ENCODE results near the gene GLI1. TPM values are rescaled to one million over a fixed set of nuclear protein-coding genes. Genes with fewer than 3 reads are reported as not detected.

GLI1 gene
- total RNA-seq, 1 donor from 2014 or later, result 0.26 TPM

DNA sequence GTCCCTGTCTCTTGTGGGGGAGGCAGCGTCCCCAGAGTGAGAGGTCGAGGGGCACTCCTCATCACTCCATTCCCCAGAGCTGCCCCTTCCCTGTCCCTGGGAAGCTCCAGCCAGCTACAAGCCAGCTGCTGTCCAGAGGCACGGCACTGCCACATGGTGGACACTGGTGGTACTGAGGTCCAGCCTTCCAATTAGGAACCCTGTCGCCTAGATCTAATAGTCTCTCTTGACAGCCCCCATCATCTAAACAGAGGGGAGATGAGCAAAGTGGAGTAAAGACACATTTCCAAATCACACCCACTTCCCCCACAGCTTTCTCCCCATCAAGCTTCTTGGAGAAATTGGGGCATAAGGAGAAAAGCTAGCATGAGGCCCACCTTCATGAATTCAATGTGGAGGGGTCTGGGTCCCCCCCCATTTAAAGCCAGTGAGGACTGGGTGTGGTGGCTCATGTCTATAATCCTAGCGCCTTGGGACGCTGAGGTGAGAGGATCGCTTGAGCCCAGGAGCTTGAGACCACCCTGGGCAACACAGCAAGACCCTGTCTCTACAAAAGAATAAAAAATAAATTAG, 6.6 kb upstream of the GLI1 start:
- DNase-seq (ENCODE audit: low read depth) (peak; percentile 59), FAIRE-seq (no peak)
- TF ChIP-seq, protein P1, sequence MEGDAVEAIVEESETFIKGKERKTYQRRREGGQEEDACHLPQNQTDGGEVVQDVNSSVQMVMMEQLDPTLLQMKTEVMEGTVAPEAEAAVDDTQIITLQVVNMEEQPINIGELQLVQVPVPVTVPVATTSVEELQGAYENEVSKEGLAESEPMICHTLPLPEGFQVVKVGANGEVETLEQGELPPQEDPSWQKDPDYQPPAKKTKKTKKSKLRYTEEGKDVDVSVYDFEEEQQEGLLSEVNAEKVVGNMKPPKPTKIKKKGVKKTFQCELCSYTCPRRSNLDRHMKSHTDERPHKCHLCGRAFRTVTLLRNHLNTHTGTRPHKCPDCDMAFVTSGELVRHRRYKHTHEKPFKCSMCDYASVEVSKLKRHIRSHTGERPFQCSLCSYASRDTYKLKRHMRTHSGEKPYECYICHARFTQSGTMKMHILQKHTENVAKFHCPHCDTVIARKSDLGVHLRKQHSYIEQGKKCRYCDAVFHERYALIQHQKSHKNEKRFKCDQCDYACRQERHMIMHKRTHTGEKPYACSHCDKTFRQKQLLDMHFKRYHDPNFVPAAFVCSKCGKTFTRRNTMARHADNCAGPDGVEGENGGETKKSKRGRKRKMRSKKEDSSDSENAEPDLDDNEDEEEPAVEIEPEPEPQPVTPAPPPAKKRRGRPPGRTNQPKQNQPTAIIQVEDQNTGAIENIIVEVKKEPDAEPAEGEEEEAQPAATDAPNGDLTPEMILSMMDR (IDR thresholded peaks at IDR 0.05; ENCODE audit: insufficient read depth, low read length, severe bottlenecking), result peak; percentile 93
- Histone ChIP-seq H3K27me3 (ENCODE audit: control insufficient read depth, insufficient read depth, low read length) (no peaks in the 10 kb centered on the region), H3K36me3 (ENCODE audit: control insufficient read depth, insufficient read depth, low read length) (no peaks in the 10 kb centered on the region), H3K4me3 (ENCODE audit: low read depth, low read length) (no peak overlapping the region)

DNA sequence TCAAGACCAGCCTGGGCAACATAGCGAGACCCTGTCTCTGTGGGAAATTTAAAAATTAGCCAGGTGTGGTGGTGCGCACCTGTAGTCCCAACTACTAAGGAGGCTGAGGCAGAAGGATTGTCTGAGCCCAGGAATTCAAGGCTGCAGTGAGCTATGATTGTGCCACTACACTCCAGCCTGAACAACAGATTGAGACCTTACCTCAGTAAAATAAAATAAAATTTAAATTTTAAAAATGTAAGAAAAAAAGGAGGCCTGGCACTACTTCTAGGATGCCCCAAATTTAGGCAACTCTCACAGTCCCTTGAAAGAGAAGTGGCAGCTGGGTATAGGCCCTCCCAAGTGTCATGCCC, 5.4 kb upstream of the GLI1 start:
- Histone ChIP-seq H3K27me3 (ENCODE audit: control insufficient read depth, insufficient read depth, low read length) (no peaks in the 10 kb centered on the region), H3K4me3 (ENCODE audit: low read depth, low read length) (no peak overlapping the region), H3K36me3 (ENCODE audit: control insufficient read depth, insufficient read depth, low read length) (no peaks in the 10 kb centered on the region)
- TF ChIP-seq, protein P1 (IDR thresholded peaks at IDR 0.05; ENCODE audit: insufficient read depth, low read length, severe bottlenecking), result no peak
- DNase-seq (ENCODE audit: low read depth), result no peak
- no peak for FAIRE-seq

DNA sequence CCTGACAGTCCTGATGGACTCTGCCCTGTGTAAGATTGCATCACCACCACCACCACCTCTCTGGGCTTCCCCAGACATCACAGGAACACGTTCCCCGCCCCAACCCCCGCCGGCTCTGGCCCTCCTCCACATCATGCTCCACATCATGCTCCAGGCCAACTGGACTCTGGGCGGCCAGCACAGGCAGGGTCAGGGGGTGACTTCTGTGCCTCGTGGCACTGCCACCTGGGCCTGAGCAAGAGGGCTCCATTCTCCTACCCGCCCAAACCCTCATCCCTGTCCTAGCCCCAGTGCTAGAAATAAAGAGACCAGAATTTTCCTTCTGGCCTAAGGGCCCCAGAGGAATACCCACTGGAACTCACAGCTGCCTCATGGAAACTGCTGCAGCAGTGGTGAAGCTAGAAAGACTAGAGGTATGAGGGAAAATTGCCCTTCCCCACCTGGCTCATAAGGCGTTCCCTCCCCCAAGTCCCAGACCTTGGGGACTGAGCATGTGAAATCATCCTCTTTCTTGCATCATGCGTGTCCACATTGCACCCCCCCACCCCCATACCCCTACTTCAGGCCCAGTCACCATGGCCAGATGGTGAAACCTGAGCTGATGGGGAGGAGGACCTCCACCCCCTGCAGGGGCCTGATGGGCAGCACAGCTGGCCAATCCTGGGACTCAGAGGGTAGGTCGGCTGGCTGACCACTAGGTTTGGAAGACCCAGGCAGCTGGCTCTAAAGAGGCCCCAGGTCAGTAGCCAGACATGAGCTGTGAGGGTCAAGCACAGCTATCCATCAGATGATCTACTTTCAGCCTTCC, 4.8 kb upstream of the GLI1 start, which contains the start of gene INHBE:
Gene INHBE, plus strand, starts transcription at position 742 of the 808 bp plus-strand sequence. CDS start 230 bp downstream, outside the sequence.
- Histone ChIP-seq H3K36me3 (ENCODE audit: control insufficient read depth, insufficient read depth, low read length) (no peaks in the 10 kb centered on the region), H3K27me3 (ENCODE audit: control insufficient read depth, insufficient read depth, low read length) (no peaks in the 10 kb centered on the region), H3K4me3 (ENCODE audit: low read depth, low read length) (no peak within 1 kb of the TSS)
- no peak for FAIRE-seq
- TF ChIP-seq, protein P1 (IDR thresholded peaks at IDR 0.05; ENCODE audit: insufficient read depth, low read length, severe bottlenecking), result no peak
- no peak for DNase-seq (ENCODE audit: low read depth)

DNA sequence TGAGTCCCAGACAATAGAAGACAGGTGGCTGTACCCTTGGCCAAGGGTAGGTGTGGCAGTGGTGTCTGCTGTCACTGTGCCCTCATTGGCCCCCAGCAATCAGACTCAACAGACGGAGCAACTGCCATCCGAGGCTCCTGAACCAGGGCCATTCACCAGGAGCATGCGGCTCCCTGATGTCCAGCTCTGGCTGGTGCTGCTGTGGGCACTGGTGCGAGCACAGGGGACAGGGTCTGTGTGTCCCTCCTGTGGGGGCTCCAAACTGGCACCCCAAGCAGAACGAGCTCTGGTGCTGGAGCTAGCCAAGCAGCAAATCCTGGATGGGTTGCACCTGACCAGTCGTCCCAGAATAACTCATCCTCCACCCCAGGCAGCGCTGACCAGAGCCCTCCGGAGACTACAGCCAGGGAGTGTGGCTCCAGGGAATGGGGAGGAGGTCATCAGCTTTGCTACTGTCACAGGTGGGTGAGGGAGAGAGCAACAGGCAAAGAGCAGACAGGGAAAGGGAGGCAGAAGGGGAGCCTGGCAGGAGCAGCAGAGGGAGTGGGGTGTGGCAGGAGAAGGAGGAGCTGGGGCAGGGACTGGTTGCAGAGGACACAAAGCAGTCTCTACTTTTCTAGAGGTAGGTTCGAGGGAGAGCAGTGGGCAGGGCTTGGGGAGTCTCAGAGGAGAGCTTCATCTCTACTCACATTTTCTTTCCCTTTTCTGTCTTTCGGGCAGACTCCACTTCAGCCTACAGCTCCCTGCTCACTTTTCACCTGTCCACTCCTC, 4.0 kb upstream of the GLI1 start:
- Histone ChIP-seq H3K27me3 (ENCODE audit: control insufficient read depth, insufficient read depth, low read length) (no peaks in the 10 kb centered on the region), H3K36me3 (ENCODE audit: control insufficient read depth, insufficient read depth, low read length) (no peaks in the 10 kb centered on the region), H3K4me3 (ENCODE audit: low read depth, low read length) (no peak overlapping the region)
- no peak for DNase-seq (ENCODE audit: low read depth)
- FAIRE-seq, result no peak
- TF ChIP-seq, protein P1 (IDR thresholded peaks at IDR 0.05; ENCODE audit: insufficient read depth, low read length, severe bottlenecking), result no peak

DNA sequence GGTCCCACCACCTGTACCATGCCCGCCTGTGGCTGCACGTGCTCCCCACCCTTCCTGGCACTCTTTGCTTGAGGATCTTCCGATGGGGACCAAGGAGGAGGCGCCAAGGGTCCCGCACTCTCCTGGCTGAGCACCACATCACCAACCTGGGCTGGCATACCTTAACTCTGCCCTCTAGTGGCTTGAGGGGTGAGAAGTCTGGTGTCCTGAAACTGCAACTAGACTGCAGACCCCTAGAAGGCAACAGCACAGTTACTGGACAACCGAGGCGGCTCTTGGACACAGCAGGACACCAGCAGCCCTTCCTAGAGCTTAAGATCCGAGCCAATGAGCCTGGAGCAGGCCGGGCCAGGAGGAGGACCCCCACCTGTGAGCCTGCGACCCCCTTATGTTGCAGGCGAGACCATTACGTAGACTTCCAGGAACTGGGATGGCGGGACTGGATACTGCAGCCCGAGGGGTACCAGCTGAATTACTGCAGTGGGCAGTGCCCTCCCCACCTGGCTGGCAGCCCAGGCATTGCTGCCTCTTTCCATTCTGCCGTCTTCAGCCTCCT, 3.4 kb upstream of the GLI1 start:
- TF ChIP-seq, protein P1 (IDR thresholded peaks at IDR 0.05; ENCODE audit: insufficient read depth, low read length, severe bottlenecking), result peak; percentile 87
- FAIRE-seq (no peak), DNase-seq (ENCODE audit: low read depth) (peak; percentile 41)
- Histone ChIP-seq H3K27me3 (ENCODE audit: control insufficient read depth, insufficient read depth, low read length) (peaks cover 5% of the 10 kb centered on the region), H3K36me3 (ENCODE audit: control insufficient read depth, insufficient read depth, low read length) (no peaks in the 10 kb centered on the region), H3K4me3 (ENCODE audit: low read depth, low read length) (no peak overlapping the region)
